HG03280 (cell line): ENCODE measurements around the gene PODXL.
"Not testable (repeated sequence)": the region's sequence is repeated elsewhere in the genome, so short reads cannot be mapped to it uniquely, and the experiment has no call there.

Experiments
- ATAC-seq: cut with Tn5 transposase; IDR thresholded peaks from one replicate; pipeline ENCODE4 v1.9.1; 2021; ENCODE audit warnings: mild to moderate bottlenecking, moderate library complexity; ENCODE audit not compliant: unreplicated experiment

PODXL gene

DNA sequence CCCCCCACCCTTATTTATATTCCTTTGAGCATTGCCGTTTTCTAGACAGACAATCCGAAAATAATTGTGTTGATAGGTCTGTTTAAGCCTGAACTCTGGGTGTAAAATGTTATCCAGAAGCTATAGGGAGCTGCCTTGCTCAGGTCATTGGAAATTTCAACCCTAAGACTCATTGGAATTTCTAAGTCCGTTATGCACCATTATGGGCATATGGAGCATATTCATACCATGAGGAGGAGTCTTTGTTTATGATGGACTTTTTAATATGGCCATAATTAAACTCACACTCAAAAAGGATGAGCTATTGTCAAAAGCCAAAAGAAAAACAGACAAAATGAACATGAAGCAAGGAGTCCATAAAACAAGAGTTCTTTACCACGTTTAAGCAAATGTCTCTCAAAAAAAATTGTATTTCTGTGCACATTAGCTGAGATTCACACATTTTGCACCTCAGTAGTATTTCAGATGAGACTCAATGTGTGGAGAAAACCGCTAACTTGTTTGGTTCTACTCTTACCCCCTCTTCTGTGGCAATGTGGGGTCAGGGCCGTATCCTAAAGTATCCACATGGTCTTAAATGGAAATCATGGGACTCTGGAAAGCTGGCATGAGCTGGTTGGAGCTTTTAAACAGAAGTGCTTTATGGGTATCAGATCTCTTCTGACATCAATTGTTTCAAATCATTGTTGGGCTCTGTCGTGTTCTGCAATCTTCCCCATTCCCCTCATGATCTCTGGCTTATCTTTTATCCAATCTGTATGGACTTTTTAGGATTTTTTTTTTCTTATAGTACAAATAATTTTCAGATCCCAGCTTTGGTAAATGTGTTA, 60.5 kb downstream of the PODXL start:
- ATAC-seq = no peak

DNA sequence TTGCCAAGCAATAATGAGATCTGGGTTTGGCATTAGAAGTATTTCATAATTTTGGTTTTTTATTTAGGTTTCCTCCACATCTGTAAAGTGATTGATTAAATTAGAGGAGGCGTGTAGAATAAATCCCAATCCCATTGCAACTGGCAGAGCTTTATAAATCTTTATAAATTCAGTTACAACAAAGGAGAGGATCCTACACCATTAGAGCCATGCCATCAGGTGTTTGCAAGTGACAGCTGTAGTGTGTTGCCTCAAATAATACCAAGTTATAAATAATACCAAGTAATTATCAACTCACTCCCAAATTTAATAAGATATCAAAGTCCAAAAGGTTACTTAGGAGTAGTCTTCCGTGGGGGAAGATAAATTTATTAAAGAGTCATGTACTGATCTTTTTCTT, 62.2 kb downstream of the PODXL start:
- no peak for ATAC-seq

DNA sequence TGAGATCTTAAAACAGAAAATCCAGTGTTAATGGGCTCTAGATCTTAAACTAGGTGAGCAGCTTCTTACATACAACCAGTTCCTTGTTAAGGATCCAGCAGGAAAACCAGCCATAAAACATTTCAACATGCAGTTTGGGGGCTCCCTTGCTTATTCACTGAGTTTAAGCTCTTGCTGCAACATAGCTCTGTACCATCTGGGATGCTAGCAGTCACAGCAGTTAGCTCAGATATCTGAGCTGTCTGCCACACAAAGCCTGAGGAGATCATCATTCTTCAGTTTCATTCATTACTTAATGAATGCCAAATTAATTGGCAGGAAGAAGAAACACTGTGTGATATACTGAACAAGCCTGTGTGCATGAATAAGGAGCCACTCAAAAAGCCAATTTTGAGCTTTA, 62.8 kb downstream of the PODXL start:
- ATAC-seq = no peak

DNA sequence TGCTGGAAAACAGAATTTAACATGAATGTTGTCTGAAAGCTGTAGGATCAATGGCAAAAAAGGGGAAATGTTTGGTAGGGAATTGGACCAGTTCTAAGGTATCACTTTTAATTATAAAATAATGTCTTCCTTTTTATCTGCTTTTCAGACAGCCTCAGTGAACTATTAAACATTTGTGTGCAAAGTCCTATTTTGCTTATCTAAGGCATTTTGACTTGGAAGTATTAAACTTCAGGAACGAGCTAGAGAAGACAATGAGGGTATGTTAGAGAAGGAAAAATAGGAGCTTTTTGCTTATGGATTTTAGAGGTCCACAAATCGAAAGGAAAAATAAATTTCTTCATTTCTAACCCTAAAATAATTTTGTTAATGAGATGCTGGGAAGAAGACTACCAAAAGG, 63.3 kb downstream of the PODXL start:
- no peak for ATAC-seq

DNA sequence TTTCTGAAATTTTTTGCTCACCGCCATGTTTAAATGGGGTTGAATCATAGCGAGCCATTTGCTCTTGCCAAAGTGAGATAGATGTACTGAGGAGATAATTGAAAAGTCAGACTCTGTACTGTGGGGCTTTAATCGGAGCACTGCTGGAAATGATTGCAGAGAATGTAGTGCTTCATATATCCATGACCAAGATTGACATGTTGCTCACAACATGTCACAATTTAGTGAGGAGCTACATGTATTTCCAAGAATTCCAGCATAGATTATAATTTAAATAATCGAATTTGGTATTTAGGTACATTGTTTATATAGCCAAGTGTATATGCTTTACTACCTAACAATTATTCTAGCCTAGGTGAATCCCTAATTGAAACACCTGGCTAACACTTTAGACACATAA, 66.5 kb downstream of the PODXL start:
- no peak for ATAC-seq

DNA sequence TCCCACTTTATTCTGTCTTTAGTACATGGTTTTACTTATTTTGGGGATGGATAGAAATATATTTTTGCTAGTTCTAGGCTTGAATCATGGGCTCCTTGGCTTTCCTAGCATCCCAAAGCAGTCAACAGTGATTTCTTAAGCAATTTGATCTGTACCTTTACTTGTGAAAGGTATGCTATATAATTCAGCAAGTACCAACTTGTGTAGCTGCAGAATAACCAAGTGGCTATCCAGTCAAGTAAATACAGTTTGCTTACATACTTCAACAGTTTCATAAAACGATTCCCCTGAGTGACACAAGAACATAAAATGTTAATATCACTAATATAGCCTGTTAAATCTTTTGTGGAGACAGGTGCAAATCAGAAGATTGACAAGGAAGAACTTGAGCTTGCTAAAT, 67.2 kb downstream of the PODXL start:
- no peak for ATAC-seq

DNA sequence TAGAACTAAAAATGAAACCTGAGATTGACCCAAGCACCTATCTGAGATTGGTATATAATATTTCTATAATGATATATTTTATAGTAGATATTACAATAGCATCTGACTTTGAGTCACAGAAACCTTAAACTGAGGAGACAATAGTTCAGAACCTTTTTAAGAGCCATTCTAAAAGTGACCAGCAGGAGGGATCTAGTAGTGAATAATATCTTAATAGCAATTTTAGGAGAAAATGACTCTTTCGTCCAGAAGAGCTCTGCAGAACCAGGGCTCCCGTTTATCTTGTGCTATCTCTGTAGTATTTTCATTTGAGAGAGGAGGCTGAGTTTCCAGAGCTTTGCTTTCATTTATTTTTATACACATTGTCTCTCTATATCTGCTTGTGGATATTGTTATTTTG, 68.1 kb downstream of the PODXL start:
- ATAC-seq = no peak

DNA sequence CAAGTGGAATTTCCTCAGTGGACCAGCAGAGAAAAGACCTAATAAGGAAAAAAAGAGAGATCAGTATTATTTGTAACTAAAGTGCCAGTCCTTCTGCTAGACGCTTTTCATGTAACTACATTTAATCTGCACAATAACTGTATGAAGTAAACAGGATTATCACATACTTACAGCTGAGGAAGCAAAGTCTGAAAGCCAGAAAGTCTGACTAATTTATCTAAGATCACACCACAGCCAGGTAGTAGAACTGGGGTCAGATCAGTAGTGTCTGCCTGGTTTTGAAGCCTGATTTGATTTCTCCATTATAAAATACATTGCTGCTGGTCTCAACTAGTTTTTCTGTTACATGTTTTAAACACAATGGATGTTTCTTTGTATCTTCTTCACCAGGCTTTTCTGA, 69.2 kb downstream of the PODXL start:
- ATAC-seq = no peak

DNA sequence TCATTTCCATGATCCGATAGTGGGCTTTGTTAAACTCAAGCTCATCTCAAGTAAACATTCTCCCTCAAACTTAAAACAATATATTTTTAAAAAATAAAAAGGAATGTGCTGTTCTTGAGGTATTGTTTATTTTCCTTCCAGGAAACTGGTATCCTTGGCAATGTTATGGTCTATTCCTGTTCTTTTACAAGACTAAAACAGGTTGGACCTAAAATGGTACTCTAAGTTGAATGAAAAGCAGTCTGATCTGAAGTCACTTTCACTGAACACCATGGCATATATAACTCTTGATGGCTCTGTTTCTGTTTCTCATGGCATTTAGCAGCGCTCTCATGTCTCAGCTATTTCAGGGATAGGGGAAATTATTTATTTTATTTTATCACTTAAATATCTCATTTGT, 70.1 kb downstream of the PODXL start:
- ATAC-seq = no peak

DNA sequence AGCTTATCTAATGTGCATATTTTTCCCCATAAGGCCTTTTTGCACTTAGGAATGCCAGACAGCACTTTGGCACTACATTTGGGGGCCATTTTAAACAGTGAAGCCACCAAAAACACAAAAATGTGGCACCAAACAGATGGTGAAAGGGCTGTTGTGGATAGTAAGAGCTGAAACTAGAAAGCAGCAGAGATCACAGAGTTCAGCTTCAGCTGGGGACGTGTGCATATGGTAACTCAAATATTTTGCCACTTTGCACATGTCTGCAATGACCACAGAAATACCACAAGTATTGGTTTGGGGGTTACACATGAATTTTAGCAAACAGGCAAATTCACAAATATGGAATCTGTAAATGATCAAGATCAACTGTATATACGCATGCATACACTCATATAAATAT, 72.8 kb downstream of the PODXL start:
- peak; percentile 61 for ATAC-seq

DNA sequence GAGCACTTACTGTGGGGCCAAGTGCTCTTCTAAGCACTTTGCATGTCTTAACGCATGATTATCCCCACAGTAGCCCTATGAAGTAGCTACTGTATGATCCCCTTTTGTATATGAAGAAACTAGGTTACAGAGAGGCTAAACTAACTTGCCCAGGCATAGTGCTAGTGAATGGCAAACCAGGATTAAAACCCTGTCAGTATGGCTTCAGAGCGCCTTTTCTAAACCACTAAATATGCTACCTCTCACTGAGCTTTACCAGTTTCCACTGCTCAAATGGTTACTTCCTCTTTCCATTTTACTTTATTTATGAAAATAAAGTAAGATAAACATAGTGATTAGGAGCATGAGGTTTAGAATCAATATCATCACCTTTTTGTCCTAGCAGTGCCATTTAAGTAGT, 73.6 kb downstream of the PODXL start:
- no peak for ATAC-seq

DNA sequence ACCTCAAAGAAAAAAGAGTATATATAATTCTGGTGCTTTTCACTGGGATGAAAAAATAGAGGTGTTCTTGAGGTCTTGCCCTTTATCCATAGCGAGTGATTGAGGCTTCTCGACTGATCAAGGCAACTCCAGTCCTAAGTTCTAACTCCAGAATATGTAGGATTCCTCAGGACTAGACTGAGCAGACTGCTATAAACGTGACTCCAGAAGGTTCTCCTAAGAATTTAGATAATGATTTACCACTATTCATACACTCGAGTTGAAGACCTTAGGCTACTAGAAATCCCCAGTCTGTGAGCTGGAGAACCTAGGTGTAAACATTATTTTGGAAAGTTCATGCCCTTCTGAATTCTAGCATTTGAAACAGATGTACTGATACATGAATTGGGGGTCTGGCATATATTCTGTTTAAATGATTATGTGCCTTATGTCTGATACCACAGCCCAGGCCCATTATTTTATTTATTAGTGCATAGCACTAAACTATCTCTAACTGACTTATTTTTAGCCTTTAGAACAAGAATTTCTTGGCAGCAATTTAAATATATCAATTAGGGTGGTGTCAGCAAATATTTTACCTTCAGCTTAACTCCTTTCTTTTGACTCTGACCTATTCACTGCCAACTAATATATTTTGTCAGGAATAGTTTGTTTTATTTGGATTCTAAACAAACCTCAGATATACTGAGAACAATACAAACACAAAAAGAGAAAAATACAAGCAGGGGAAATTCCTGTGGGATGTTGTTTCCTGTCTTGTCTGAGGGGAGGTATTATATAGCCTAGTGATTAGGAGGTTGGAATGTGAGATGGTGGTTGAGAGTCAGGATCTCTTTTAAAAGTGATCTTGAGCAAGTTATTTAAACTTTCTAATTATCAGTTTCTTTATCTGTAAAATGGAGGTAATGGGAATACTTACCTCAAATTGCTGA, 75.8 kb downstream of the PODXL start:
- no peak for ATAC-seq

DNA sequence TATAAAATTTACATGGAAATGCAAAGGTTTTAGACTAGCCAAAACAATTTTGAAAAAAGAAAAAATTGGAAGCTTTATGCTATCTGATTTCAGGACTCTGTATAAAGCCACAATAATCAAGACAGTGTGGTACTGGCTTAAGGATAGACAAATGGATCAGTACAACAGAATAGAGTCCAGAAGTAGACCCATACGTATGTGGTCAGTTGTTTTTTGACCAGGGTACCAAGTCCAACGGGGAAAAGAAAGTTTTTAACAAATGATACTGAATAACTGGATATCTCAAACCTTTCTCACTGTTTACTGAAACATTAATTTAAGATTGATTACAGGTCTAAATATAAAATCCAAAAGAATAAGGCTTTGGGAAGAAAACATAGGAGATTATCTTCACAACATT, 79.7 kb downstream of the PODXL start:
- no peak for ATAC-seq

DNA sequence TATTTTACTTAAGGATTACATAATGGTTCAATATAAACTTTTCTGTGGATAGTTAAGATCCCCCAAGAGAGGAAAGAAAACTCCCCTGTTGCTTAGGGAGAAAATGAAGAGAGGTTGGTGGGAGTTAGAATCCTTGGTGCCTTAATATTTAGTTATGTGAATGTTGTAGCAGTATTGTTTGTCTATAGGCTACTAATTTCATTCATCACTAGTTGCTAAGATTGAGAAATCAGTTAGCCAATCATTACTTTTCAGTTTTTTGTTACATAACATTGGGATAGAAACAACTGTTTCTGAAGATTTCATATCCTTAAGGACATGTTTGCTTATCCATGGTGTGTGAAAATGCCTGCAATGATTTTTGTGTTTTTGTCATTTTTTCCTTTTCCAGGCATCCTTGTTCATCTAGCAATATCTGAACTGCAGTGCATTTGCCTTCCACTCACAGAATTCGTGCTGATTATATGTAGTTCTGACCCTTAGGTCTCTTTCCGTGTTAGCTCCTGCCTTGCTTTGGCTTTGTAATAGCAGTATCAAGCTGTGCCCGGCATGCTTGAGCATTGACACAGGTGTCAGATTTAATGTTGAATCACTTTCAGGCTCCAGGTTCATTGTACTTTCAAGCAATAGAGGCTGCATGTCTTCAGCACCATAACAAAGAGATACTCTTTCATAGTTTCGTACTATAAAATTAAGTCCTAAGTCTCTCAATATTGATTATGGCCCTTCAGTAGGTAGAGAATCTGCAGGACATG, 85.0 kb downstream of the PODXL start:
- ATAC-seq = no peak

DNA sequence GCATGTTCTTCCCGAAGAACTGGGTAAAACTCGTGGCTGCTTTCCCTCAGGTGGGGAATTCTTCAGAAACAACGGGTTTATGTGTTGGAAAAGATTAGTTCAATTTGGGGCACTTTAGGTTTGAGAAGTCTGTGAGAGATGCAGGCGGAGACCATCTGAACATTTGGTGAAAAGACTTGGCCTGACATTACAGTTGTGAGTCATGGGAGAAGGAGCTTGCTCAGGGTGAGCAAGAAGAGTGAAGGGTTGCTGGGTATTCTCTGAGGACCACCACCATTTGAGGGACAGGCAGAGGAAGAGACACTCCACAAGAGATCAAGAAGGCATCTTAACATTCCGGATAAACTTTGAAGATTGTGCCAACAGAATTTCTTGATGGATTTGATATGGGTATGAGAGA, 88.6 kb downstream of the PODXL start:
- ATAC-seq = no peak

DNA sequence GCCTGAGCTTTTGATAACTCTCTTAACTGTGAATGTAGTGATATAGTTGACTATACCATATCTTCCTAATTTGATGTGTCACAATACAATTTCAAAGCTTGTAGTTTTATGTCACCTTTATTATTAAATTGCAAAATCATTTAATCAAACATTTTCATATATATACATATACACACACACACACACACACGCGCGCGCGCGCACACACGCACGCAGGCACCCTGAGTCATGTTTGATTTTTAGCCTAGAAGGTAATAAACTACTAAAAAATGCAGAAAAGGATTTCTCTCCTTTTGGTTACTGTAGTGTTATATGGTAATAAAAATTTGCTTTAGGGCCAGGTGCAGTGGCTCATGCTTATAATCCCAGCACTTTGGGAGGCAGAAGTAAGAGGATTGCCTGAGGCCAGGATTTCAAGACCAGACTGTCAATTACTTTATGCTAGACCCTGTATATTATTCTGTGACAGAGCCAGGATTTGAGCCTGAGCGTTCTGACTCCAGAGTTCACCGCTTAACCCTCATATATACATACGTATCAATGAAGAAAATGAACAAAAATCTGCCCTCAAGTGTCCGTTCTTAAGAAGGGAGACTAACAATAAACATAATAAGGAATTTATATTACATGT, 89.6 kb downstream of the PODXL start:
- ATAC-seq = no peak

DNA sequence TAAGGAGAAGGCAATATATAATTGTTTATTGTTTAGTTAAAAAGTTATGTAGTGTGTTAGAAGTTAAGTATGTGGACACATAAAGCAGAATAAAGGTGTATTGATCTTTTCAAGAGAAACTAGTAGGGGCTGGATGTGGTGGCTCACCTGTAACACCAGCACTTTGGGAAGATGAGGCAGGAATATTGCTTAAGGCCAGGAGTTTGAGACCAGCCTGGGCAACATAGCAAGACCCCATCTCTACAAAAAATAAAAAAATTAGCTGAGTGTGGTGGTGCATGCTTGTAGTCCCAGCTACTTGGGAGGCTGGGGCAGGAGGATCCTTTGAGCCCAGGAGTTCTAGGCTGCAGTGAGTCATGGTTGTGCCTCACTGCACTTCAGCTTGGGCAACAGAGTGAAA, 93.7 kb downstream of the PODXL start:
- ATAC-seq = not testable (repeated sequence)

DNA sequence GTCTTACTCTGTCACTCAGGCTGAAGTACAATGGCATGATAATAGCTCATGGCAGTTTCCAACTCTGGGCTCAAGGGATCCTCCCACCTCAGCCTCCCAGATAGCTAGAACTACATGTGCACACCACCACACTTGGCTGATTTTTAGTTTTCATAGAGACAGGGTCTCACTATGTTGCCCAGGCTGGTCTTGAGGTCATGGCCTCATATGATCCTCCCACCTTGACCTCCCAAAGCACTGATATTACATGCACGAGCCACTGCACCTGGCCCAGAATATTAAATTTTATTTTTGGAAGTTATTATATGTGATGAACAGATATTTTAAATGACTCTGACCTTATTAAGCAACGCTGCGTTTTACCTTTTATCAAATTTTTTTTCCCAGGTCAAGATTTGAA, 94.4 kb downstream of the PODXL start:
- ATAC-seq = no peak

DNA sequence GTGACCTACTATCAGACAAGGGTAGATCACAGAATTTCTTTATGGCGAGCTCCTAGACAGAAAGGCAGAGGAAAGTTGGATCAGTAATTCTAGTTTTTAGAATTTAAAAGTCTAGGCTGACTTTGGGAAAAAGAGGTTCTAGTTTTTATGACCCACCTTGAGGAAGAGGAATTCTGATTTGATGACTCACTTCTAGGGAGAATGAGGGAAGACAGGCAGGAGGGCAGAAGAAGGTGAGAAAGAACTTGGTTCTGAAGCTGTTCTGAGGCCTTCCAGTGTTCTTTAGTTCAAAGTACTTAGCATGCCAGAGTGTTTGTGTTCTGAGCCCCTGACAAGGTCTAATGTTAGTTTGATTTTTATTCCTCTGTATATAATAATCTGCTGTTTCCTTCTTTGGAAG, 97.2 kb downstream of the PODXL start:
- no peak for ATAC-seq

DNA sequence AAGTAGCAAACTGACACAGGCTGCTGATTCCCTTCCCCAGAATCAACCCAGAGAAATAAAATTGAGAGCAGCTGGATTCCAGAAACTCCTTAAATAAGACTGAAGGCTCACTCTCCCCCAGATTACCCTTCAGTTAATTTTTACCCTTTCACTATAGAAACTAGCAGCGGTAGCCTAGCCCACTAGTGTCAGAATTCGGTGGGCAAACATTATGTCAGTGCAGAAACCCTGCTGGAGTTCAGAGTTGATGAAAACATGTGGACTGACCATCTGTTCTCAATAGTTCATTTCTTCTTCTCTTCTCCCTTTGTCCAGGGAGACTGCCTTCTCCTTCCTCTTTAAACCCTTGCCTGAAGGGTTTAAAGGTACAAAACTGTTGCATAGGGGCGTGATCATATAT, 100.1 kb downstream of the PODXL start:
- ATAC-seq = no peak

DNA sequence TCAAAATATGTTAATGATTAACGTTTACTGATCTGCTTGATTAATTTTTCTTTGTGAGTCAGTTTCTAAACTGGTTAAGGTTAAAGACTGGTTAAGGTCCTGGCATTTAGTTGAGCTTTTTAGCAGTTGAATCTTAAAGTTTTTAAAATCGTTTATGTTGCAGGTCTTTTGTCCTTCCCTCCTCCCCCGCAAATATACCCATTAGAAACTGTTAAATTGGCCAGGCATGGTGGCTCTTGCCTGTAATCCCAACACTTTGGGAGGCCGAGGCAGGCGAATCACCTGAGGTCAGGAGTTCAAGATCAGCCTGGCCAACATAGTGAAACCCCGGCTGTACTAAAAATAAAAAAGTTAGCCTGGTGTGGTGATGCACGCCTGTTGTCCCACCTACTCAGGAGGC, 100.9 kb downstream of the PODXL start:
- ATAC-seq = no peak
